KOPT-K1 (cell line): ENCODE data around the gene PRDM16.

Experiments
- H3K27ac ChIP-seq: fragments of 200-600 bp; sonication (generic); 2 replicates; pipeline ENCODE4 v1.5.1; 2016; ENCODE audit warnings: antibody characterized with exemption, mild to moderate bottlenecking, low read depth, low read length; ENCODE audit not compliant: poor library complexity, severe bottlenecking
- H3K36me3 ChIP-seq: fragments of 200-600 bp; sonication (generic); 2 replicates; pipeline ENCODE4 v1.5.1; 2017; ENCODE audit warnings: antibody characterized with exemption, mild to moderate bottlenecking, low read length, moderate library complexity; ENCODE audit not compliant: insufficient read depth
- H3K9me3 ChIP-seq: fragments of 200-600 bp; sonication (generic); 2 replicates; pipeline ENCODE4 v1.5.1; 2017; ENCODE audit warnings: antibody characterized with exemption, low read length, mild to moderate bottlenecking; ENCODE audit not compliant: insufficient read depth, poor library complexity, severe bottlenecking

Gene PRDM16

DNA sequence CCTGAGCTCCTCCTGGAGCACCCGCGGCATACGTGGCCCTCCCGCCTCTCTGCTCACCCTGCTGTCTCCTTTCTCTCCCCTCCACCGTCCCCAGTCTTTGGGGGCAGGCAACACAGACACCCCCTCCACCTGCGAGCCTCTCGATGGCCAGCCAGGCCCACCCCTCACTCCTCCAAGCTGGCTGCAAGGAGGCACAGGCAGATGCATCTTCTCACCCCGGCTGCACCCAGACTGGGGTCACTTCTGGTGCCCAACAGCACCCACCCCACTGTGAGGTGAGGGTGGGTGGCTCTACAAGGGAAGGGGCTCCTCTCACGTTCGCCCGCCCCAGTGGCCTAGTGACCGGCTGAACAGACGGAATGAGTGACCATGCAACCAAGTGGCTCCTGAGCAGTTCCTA, 277.5 kb downstream of the PRDM16 start:
- Histone ChIP-seq H3K27ac (no peak overlapping the region), H3K36me3 (no peaks in the 10 kb centered on the region), H3K9me3 (peaks cover 28% of the 10 kb centered on the region)

DNA sequence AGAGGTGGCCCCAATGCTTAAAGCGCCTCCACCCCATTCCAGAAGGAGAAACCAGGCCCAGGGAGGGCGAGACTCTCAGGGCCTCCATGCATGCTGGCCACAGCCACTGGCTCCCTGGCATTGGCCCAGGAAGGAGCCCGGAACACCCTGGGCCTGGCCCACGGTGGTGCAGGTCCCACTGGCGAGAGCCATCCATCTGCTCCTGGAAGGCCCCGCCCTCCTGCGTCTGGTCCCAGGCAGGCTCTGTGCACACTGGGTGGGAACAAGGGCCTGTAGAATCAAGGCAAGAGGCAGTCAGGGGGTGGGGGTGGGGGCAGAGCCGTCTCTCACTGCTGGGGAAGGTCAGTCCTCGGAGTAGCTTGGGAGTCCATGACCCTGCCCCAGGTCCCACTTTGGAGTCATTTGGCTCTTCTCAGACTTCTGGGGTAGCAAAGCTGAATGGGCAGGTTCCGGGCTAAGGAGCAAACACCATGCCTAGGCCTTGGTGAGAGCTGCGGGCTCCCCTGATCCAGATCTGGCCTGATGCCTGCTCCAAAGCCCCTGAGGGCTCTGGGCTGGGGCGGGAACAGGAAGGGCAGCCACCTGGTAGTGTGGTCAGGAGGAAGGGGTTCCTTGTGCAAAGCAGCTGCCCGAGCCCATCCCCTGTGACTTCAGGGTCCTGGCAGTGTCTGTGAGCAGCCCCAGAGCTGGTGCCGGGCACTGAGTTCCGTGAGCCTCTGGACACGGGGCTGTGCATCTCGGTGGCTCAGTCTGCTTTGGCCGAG, 278.4 kb downstream of the PRDM16 start:
- Histone ChIP-seq H3K27ac (no peak overlapping the region), H3K9me3 (peaks cover 28% of the 10 kb centered on the region), H3K36me3 (no peaks in the 10 kb centered on the region)

DNA sequence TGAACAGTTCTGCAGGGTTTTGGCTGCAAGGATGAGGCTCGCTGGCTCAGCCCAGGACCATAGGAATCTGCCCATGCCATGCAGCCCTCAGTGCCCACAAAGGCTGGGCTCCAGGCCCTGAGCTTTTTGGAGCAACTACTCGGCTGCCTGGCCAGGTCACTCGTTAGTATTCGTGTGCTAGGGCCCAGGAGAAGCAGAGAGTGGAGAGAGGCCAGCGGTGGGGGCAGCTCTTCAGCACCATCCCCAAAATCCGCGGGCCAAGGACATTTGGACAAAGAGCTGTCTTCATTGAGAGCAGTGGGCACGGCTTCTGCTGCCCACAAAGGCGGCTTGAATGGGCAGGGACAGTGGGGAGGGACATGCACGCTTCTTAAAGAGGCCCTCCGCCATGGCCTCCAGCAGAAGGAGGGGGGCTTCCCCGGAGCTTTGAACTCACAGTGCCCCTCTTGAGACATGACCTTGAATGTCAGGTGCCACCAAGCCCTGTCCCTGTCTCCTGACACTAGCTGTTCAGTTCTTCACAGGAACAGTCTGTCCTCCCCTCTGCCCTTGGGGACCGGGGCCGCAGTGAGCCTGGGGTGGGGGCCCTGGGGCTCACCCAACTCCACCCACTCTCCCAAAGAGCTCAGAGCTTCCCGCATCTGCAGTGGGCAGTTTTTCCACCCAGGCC, 279.3 kb downstream of the PRDM16 start:
- Histone ChIP-seq H3K9me3 (peaks cover 20% of the 10 kb centered on the region), H3K36me3 (no peaks in the 10 kb centered on the region), H3K27ac (no peak overlapping the region)

DNA sequence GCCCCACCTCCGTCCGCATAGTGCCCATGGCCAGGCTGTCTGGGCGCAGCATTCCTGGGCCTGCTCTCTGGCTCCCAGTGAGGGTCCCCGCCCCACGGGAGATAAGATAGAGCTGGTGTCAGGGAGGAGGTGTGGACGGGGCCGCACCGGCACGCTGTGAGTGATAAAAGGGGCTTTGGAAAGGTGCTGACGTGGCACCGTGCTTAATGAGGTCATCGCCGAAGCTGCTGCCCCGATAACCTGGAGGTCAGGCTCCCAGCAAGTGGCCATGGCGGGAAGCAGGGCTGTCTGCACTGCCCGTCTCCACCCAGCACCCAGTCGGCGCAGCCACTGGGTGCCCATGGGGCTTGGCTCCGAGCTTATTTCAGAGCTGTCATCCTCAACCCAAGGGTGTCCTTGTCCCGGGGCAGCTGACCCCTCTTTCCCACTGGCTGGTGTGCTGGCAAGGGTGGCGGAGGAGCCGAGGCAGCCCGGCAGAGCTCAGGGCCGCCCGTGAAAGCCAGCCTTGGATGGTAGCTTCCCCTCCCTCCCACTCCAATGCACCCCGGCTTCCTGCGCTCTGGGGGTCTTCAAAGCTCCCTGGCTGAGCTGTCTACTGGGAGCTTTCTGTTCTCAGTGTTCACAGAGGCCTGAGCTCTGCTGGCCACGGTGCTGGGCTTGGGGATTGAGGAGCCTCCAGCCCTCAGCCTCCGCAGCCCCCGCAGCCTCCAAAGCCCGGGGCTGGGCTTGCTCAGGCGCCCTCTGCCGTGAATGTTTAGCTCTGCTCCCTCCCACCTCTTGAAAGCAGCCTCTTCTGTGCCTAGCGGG, 280.4 kb downstream of the PRDM16 start:
- no peaks in the 10 kb centered on the region for H3K36me3 ChIP-seq
- no peak overlapping the region for H3K27ac ChIP-seq
- peaks cover 9% of the 10 kb centered on the region for H3K9me3 ChIP-seq

DNA sequence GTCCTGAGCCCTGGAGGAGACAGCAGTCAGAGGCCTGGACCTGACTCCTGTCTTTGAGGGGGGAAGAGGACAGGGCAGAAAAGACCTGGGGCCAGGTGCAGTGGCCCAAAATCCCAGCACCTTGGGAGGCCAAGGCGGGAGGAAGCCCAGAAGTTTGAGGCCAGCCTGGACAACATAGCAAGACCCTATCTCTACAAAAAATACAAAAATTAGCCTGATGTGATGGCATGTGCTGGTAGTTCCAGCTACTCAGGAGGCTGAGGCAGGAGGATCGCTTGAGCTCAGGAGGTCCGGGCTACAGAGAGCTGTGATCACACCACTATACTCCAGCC, 280.9 kb downstream of the PRDM16 start:
- Histone ChIP-seq H3K36me3 (no peaks in the 10 kb centered on the region), H3K27ac (no peak overlapping the region), H3K9me3 (peaks cover 4% of the 10 kb centered on the region)

DNA sequence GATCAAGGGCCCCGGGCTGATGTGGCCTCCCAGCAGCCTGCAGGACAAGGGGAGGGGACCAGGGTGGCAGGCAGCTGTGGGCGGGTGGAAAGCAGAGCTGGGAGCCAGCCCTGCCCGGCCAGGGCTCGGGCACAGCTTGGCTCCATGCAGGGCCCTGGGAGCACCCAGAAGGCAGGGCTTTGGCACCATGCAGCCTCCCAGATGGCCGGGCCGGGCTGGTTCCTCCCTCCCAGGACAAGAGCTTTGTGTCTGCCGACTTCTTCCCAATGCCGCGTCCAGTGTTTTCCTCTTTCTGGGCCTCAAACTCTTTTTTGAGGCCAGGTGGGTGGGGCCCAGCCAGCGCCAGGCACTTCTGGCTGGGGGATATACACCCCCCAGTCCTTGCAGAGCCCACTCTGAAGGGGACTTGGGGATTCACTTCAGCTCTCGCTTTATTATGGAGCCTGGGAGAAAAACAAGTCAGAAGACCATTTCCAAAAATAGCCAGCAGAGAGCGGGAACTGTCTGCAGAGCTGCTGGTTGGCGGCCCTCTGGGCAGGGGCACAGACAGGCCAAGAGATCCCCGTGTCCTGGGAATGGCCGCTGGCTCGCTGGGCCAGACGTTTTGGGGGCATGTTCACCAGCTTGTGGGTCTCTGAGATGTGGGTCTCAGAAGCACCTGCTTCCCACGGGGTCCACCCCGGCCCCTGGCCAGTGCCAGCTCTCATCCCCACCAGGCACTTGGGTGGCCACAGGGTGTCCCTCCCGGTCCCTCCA, 281.7 kb downstream of the PRDM16 start:
- Histone ChIP-seq H3K9me3 (no peaks in the 10 kb centered on the region), H3K27ac (no peak overlapping the region)

DNA sequence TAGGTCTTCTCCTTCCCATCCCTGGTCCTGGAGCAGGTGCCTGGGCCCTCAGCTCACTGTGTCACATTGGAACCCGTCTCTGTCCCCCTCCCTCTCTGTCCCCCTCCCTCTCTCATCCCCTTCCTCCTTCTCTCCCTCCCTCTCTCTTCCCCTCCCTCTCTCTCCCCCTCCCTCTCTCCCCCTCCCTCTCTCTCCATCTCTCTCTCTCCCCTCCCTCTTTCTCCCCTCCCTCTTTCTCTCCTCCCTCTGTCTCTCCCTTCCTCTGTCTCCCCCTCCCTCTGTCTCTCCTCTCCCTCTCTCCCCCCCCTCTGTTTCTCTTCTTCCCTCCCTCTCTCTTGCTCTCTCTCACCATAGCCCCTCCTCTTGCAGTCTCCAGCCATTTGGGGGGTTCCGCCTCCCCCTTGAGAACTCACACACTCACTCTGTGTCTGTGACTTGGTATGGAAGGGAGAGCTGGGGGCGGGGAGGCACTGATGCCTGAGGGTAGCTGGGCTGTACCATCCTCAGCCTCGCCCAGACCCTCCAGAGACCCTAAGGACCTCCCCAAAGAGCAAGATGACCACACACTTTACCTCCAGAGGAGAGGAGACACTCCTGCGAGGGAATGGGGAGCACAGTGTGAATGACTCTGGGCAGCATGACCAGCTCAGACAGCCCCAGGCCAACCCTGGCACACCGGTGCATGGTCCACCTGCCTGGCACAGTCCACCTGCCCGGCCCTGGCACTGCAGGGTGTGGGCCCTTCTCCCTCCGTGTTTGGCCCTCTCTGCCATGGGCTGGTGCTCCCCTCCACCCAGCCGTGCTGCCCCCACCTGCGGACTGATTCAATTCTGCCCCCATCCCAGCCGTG, 282.7 kb downstream of the PRDM16 start:
- H3K36me3 ChIP-seq: no peaks in the 10 kb centered on the region
- H3K27ac ChIP-seq: no peak overlapping the region
- H3K9me3 ChIP-seq: no peaks in the 10 kb centered on the region

More for the DNA sequence above, 281.7 kb downstream of the PRDM16 start:
- no peaks in the 10 kb centered on the region for H3K36me3 ChIP-seq

DNA sequence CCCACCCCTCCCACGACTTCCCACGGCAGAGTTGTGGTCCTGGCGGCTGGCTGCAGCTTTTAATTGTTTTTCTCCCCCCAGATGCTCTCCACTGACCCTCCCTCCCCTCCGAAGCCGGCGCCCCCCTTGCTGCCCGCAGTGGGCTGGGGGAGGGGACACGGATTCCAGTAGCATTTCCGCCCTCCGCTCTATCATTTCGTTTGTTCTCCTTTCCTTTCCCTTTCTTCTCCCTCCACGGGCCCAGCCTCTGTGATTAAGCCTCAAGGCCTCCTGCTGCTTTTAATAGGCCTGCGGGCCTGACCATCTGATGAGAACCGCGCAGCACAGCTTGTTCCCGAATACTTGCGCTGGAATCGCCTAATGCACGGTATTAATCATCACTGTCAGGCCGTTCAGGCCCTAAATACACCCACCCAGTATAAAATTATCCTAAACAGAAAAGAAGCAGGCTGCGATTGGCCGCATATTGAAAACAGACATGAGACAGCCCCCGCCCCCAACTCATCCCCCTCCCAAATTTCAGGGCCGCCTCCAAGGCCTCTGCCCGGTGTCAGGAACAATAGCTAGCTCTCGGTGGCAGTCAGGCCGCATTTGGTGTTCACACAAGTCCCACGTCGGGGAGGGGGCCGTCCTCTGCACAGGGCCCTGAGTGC, 283.4 kb downstream of the PRDM16 start:
- no peak overlapping the region for H3K27ac ChIP-seq
- H3K36me3 ChIP-seq: no peaks in the 10 kb centered on the region

DNA sequence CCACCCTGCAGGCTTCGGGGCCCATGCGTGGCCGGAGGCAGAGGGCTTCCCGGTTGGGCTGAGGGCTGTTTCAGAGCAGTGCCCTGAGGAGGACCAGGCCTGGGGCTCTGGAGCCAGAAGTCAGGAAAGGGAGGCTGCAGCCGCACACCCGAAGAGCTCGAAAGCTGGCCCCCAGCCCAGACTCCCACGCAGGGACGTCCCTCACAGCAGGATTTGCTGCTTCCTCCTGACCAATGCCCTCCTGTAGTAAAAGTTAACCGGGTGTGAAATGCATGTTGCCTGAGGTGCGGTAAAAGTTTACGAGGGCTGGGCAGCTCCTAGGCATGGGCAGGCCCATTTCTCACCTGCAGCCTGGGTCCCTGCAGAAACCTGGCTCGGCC, 283.9 kb downstream of the PRDM16 start:
- H3K9me3 ChIP-seq: no peaks in the 10 kb centered on the region
- no peak overlapping the region for H3K27ac ChIP-seq
- H3K36me3 ChIP-seq: no peaks in the 10 kb centered on the region

More for the DNA sequence above, 283.4 kb downstream of the PRDM16 start:
- H3K9me3 ChIP-seq: no peaks in the 10 kb centered on the region

DNA sequence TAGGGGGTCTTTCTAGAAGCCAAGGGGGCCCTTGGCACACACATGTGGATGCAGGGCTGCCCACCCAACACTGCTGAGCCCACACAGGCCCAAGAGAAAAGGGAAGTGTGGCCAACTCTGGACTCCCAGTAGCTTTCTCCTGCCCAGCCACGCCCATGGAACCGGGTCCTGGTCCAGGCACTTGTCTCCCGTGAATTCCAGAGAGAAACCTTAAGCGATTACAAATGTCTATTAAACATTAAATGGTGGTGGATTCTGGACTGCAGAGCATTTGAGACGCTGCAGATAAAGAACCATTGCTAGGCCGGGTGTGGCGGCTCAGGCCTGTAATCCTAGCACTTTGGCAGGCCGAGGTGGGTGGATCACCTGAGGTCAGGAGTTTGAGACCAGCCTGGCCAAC, 284.9 kb downstream of the PRDM16 start:
- Histone ChIP-seq H3K9me3 (no peaks in the 10 kb centered on the region), H3K27ac (no peak overlapping the region), H3K36me3 (no peaks in the 10 kb centered on the region)

DNA sequence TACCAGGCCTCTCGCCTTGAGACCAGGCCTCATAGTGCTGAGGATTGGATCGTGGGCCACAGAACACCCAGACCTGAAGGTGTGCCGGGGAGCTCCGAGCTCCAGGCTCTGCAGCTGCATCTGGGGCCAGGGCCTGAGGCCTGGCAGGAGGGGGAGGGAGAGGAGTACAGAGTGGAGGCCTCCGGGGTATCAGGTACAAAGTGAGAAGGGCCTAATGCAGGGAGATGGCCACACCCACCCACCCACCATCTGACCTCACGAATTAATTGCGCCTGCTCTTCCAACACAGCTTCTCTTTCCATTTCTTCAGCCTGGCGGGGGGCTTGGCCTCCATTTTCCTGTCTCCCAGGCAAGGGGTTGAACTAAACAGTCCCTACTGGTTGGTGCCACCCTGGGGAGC, 286.1 kb downstream of the PRDM16 start:
- Histone ChIP-seq H3K27ac (no peak overlapping the region), H3K9me3 (no peaks in the 10 kb centered on the region), H3K36me3 (no peaks in the 10 kb centered on the region)

DNA sequence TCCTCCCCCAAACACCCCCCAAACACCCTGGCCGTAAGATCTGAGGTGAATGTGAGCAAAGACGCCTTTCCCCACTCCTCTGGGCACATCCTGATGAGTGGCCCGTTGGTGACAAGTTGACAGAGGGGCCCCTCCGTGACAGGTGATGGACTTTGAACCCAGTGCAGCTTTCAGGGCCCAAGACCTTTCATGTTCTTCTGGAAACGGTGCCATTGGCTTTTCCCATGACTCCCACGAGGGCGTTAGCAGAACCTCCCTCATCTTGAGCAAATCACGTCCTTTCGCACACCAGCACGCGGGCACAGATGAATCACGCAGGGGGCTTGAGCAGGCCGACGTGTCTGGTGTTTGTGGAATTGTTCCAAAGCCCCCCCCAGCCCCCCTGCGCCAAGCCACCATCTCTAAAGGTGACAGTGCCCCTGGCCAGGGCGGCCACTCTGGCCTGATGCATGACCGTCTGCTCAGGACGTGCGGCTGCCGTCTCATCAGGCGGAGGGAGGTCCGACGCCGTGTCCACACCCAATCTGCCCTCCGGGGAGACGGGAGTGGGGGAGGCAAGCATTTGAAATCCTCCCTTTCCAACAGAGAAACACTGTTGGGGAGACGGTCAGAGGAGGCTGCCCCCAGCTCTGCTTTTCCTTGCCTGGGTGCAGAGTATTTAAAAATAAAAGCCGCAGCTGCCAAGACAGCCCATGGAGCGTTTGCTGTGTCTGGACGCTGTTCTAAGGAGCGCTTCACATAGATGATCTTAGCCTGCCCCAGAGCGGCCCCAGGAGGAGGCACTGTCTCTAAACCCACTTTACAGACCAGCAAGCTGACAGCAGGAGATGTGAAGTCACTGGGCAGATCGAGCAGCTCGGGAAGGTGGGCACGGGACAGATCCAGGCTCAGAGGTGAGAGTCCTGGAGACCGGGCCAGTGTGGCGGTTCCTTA, 287.2 kb downstream of the PRDM16 start:
- no peak overlapping the region for H3K27ac ChIP-seq
- H3K36me3 ChIP-seq: no peaks in the 10 kb centered on the region
- no peaks in the 10 kb centered on the region for H3K9me3 ChIP-seq

DNA sequence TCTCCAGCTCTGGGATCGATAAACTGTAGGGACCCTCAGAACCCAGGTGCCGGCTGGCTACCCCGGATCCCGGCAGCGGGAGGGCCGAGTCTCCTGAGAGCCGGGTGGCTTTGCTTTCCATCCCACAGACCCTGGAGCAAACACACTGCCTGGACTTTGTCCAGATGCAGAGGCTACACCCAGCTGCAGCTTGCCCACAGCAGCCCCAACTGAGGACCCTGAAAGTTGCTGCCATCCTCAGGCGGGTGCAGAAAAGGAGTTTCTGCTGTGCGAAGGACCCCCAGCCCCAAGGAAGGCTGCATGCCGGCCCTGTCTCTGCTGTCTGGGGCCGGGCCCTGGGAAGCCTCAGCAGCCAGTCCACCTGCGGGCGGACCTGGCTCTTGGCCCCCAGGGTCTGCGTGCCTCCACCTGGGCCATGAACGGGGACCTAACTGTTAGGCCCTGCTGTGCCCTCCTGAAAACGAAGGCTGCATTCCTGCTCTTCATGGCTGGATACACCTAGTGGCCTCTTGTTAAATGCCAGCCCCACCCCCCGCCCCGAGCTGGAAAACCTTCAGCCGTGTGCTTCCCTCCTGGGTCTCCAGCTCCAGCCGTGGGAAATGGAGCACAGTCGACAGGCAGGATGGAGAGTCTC, 287.9 kb downstream of the PRDM16 start:
- Histone ChIP-seq H3K36me3 (no peaks in the 10 kb centered on the region), H3K27ac (no peak overlapping the region), H3K9me3 (no peaks in the 10 kb centered on the region)
